Prostate gland (tissue), 2 donors: ENCODE measurements around the gene TUBAL3. TPM values are rescaled to one million over a fixed set of nuclear protein-coding genes. Genes with fewer than 3 reads are reported as not detected.

ENCODE experiments used
- DNase-seq: peaks from one replicate; pipeline ENCODE4 v3.0.0-alpha.2; 2019; ENCODE audit warnings: low spot score
- H3K27ac ChIP-seq, 2 donors: fragments of 200-600 bp; sonication (generic); 2 replicates each; pipeline ENCODE4 v1.5.1; 2017 to 2019
- H3K27me3 ChIP-seq: fragments of 200-600 bp; sonication (generic); replicated peaks from 2 replicates; pipeline ENCODE4 v1.5.1; 2019; ENCODE audit not compliant: insufficient read depth
- H3K36me3 ChIP-seq, 2 donors: fragments of 200-600 bp; sonication (generic); 1 replicate in 1 of 2; 2 replicates in 1 of 2; pipeline versions ENCODE4 v1.5.1 to v1.8.1; 2017 to 2019
- H3K4me1 ChIP-seq: fragments of 200-600 bp; sonication (generic); replicated peaks from 2 replicates; pipeline ENCODE4 v1.5.1; 2019
- H3K4me3 ChIP-seq, 2 donors: fragments of 200-600 bp; sonication (generic); 2 replicates each; pipeline ENCODE4 v1.5.1; 2017 to 2019
- H3K9me3 ChIP-seq: fragments of 200-600 bp; sonication (generic); 2 replicates; pipeline ENCODE4 v1.5.1; 2017
- CTCF ChIP-seq, 4 experiments: fragments of 200-600 bp in 2 of 4; fragments of 450-650 bp in 2 of 4; sonication (generic) in 2 of 4; IDR thresholded peaks; 1 replicate in 3 of 4; 2 replicates in 1 of 4; pipeline ENCODE4 v1.5.1; 2016 to 2019; ENCODE audit warnings: antibody characterized with exemption in 4 of 4, mild to moderate bottlenecking in 2 of 4, moderate library complexity in 2 of 4
- POLR2A ChIP-seq: fragments of 450-650 bp; IDR thresholded peaks from one replicate; pipeline ENCODE4 v1.6.1; 2016; ENCODE audit warnings: antibody characterized with exemption, mild to moderate bottlenecking
- POLR2AphosphoS5 ChIP-seq: sonication (generic); formaldehyde crosslinking; IDR thresholded peaks from one replicate; pipeline ENCODE4 v1.6.1; 2017; ENCODE audit warnings: antibody characterized with exemption
- WGBS: methylation state at CpG from one replicate; pipeline ENCODE4 v1.1.5; 2018; 5-methylcytosine and 5-hydroxymethylcytosine counted together
- intact Hi-C: fragments of 100-400 bp; cut with DNase I; formaldehyde crosslinking; loops from one replicate; pipeline ENCODE4 v1.14.2; 2022
- total RNA-seq, 2 donors: library from RNA; depleted of rRNA; stranded (reverse); fragments of >200 nt; gene quantifications; one replicate each; pipeline ENCODE4 v1.1.0, GENCODE V29; 2016

The TUBAL3 gene
- total RNA-seq, 2 donors from 2014 or later = 1.1 TPM; not detected in 1

- peak overlapping the region; percentile 49 to 60 for H3K4me3 ChIP-seq
- peak; percentile 97 for DNase-seq
- intact Hi-C loops = loop anchor here (5.0 kb wide), 5 partner anchors 66 to 446 kb away; partner anchors contain the start of gene FBH1
- no peaks in the 10 kb centered on the region for H3K9me3 ChIP-seq
- WGBS = 3% methylated on average over 23 of the region's 23 CpGs
- peaks cover 10% of the 10 kb centered on the region for H3K4me1 ChIP-seq
- peak; percentile 97 for TF ChIP-seq POLR2A
- no peak for TF ChIP-seq CTCF (IDR thresholded peaks at IDR 0.05)
- peak; percentile 98 for TF ChIP-seq POLR2AphosphoS5
- H3K27me3 ChIP-seq = no peaks in the 10 kb centered on the region
- no peaks in the 10 kb centered on the region for H3K36me3 ChIP-seq
- H3K27ac ChIP-seq = peak overlapping the region; percentile 75 to 85
These were observed 41.8 kb upstream of the TUBAL3 start for GRCh38 chr10:5446390-5446926.

GRCh38 chr10:5445006-5445405 is 40.4 kb upstream of the TUBAL3 start:
- Histone ChIP-seq H3K36me3 (no peaks in the 10 kb centered on the region), H3K27ac (no peak overlapping the region), H3K4me1 (peaks cover 10% of the 10 kb centered on the region), H3K27me3 (no peaks in the 10 kb centered on the region), H3K9me3 (no peaks in the 10 kb centered on the region), H3K4me3 (no peak overlapping the region)
- WGBS = 79% methylated on average over 5 of the region's 5 CpGs
- intact Hi-C loops = loop anchor here (2.0 to 5.0 kb wide), 6 partner anchors 67 to 447 kb away; partner anchors contain the start of gene FBH1
- DNase-seq = no peak
- TF ChIP-seq POLR2A = no peak
- TF ChIP-seq CTCF (IDR thresholded peaks at IDR 0.05) = no peak
- no peak for TF ChIP-seq POLR2AphosphoS5

GRCh38 chr10:5443429-5443828 is 38.8 kb upstream of the TUBAL3 start:
- Histone ChIP-seq H3K9me3 (no peaks in the 10 kb centered on the region), H3K4me1 (peaks cover 10% of the 10 kb centered on the region), H3K36me3 (no peaks in the 10 kb centered on the region), H3K4me3 (no peak overlapping the region), H3K27me3 (no peaks in the 10 kb centered on the region), H3K27ac (no peak overlapping the region)
- no peak for DNase-seq
- intact Hi-C loops = no loop called here
- TF ChIP-seq CTCF (IDR thresholded peaks at IDR 0.05) (no peak), POLR2AphosphoS5 (no peak), POLR2A (no peak)
- 95% methylated on average over 1 of the region's 1 CpG for WGBS

GRCh38 chr10:5442990-5443370 is 38.4 kb upstream of the TUBAL3 start:
- Histone ChIP-seq H3K36me3 (no peaks in the 10 kb centered on the region), H3K27ac (no peak overlapping the region), H3K9me3 (no peaks in the 10 kb centered on the region), H3K27me3 (no peaks in the 10 kb centered on the region), H3K4me3 (no peak overlapping the region), H3K4me1 (peaks cover 10% of the 10 kb centered on the region)
- 64% methylated on average over 1 of the region's 1 CpG for WGBS
- intact Hi-C loops = loop anchor here (1.0 kb wide), 1 partner anchor 180 kb away; no protein-coding TSS in a partner anchor
- DNase-seq = no peak
- no peak for TF ChIP-seq POLR2A
- no peak for TF ChIP-seq CTCF (IDR thresholded peaks at IDR 0.05)
